K562 (cell line): ENCODE results near the gene SIGLEC5. TPM values are rescaled to one million over a fixed set of nuclear protein-coding genes. Genes with fewer than 3 reads are reported as not detected.

Experiments used
- ATF7 ChIP-seq: fragments of 450-650 bp; IDR thresholded peaks from 2 replicates; pipeline ENCODE4 v1.7.1; 2014; ENCODE audit warnings: mild to moderate bottlenecking, moderate library complexity
- DDX20 ChIP-seq: fragments of 450-650 bp; IDR thresholded peaks from 2 replicates; pipeline ENCODE4 v1.6.1; 2016; ENCODE audit warnings: missing genetic modification characterization, low read depth, mild to moderate bottlenecking, missing compliant biosample characterization, moderate library complexity
- DMBX1 ChIP-seq: fragments of 250-450 bp; sonication (Bioruptor Pico); IDR thresholded peaks from 2 replicates; pipeline ENCODE4 v1.8.0; 2022; ENCODE audit warnings: inconsistent platforms, mild to moderate bottlenecking, moderate library complexity, borderline replicate concordance
- E2F1 ChIP-seq: sonication (generic); formaldehyde crosslinking; IDR thresholded peaks from 2 replicates; pipeline ENCODE4 v1.8.1; 2023; ENCODE audit warnings: mild to moderate bottlenecking, missing genetic modification reagents, moderate library complexity
- ESRRB ChIP-seq: fragments of 250-450 bp; sonication (Bioruptor Pico); IDR thresholded peaks from 2 replicates; pipeline ENCODE4 v1.5.0; 2020; ENCODE audit warnings: mild to moderate bottlenecking, moderate library complexity, borderline replicate concordance
- GTF3C2 ChIP-seq: IDR thresholded peaks from 3 replicates; pipeline ENCODE4 v1.6.1; 2011; ENCODE audit warnings: borderline replicate concordance, mild to moderate bottlenecking, moderate library complexity; ENCODE audit not compliant: insufficient read length; ENCODE audit errors: extremely low read depth
- IRF1 ChIP-seq: sonication (generic); formaldehyde crosslinking; IDR thresholded peaks from 2 replicates; pipeline ENCODE4 v1.8.0; 2022; ENCODE audit warnings: missing genetic modification reagents, mild to moderate bottlenecking, borderline replicate concordance
- JUNB ChIP-seq: fragments of 450-650 bp; formaldehyde crosslinking; conservative IDR thresholded peaks from 2 replicates; pipeline ENCODE4 v1.4.0; 2020; ENCODE audit warnings: mild to moderate bottlenecking
- KAT7 ChIP-seq: sonication (generic); formaldehyde crosslinking; IDR thresholded peaks from 2 replicates; pipeline ENCODE4 v1.8.0; 2022; ENCODE audit warnings: missing genetic modification reagents, mild to moderate bottlenecking, borderline replicate concordance
- MIER1 ChIP-seq: fragments of 450-650 bp; IDR thresholded peaks from 2 replicates; pipeline ENCODE4 v1.6.1; 2016; ENCODE audit warnings: antibody characterized with exemption, mild to moderate bottlenecking, low read depth
- MYNN ChIP-seq, 2 experiments: sonication (generic); formaldehyde crosslinking in 1 of 2; IDR thresholded peaks; 2 replicates each; pipeline versions ENCODE4 v1.5.0 to v1.6.1; 2016 to 2020; ENCODE audit warnings: antibody characterized with exemption in 1 of 2, missing genetic modification reagents in 1 of 2
- THRAP3 ChIP-seq: fragments of 450-650 bp; IDR thresholded peaks from 2 replicates; pipeline ENCODE4 v1.6.1; 2016; ENCODE audit warnings: mild to moderate bottlenecking, inconsistent platforms, borderline replicate concordance
- ZBTB8A ChIP-seq: fragments of 450-650 bp; IDR thresholded peaks from 2 replicates; pipeline ENCODE4 v1.6.1; 2018; ENCODE audit warnings: mild to moderate bottlenecking, moderate library complexity; ENCODE audit not compliant: partially characterized antibody
- ZNF175 ChIP-seq: fragments of 200-800 bp; sonication (Bioruptor generic); IDR thresholded peaks from 2 replicates; pipeline ENCODE4 v1.6.1; 2016; ENCODE audit warnings: low read depth, mild to moderate bottlenecking, missing genetic modification characterization, missing compliant biosample characterization
- polyA plus RNA-seq, 8 experiments: library from polyadenylated mRNA; depleted of rRNA in 4 of 8; stranded (reverse) in 5 of 8; unstranded in 3 of 8; fragments of >200 nt; fragmentation: Nextera tagmentation in 2 of 8; fragmentation: Illumina TruSeq in 1 of 8; extraction: Ambion mirVana in 2 of 8; extraction: Trizol in 1 of 8; gene quantifications; 2 replicates each; pipeline versions ENCODE4 v1.2.1 to v1.2.3, GENCODE V29; 2011 to 2014; ENCODE audit warnings: inconsistent platforms in 1 of 8, missing spikeins in 1 of 8
- total RNA-seq, 7 experiments: library from RNA; depleted of rRNA in 6 of 7; stranded (reverse); fragments of >200 nt in 6 of 7; fragmentation: Illumina TruSeq in 2 of 7; extraction: Trizol in 2 of 7; gene quantifications; 2 replicates each; pipeline versions ENCODE4 v1.2.1 to v1.2.3, GENCODE V29; 2011 to 2021; ENCODE audit warnings: low replicate concordance in 1 of 7
- TF ChIP-seq, protein P1 (sequence below), 2 experiments: IDR thresholded peaks; 2 replicates each; pipeline ENCODE4 v1.6.1; 2011; ENCODE audit warnings: borderline replicate concordance in 1 of 2, control low read depth in 1 of 2, low read depth in 1 of 2, low read length in 1 of 2, mild to moderate bottlenecking in 1 of 2, mixed read lengths in 1 of 2, moderate library complexity in 1 of 2; ENCODE audit not compliant: insufficient read depth in 1 of 2, insufficient read length in 1 of 2, poor library complexity in 1 of 2, severe bottlenecking in 1 of 2; ENCODE audit errors: extremely low read depth in 1 of 2
- TF ChIP-seq, protein P2 (sequence below): sonication (generic); formaldehyde crosslinking; IDR thresholded peaks from 2 replicates; pipeline ENCODE4 v1.8.0; 2022; ENCODE audit warnings: missing genetic modification reagents, mild to moderate bottlenecking, moderate library complexity, borderline replicate concordance

The SIGLEC5 gene
- total and polyA plus RNA-seq, 9 of the 15 experiments (the other 6 are each of a cell fraction or from before 2014, with no cell fraction given): 0.14 TPM; not detected in 8

GRCh38 chr19:51607920-51608562 is 22.2 kb downstream of the SIGLEC5 start (continued):
- TF ChIP-seq E2F1 (peak; percentile 90), GTF3C2 (no peak), ZNF175 (CRISPR knock-in tag) (peak; percentile 42; the same call in 1 of the 2 replicates), JUNB (CRISPR knock-in tag) (no peak), ATF7 (peak; percentile 41; the same call in 1 of the 2 replicates), ZBTB8A (no peak), DMBX1 (CRISPR knock-in tag) (peak; percentile 91; the same call in 1 of the 2 replicates), KAT7 (peak; percentile 97), ESRRB (CRISPR knock-in tag) (no peak), THRAP3 (no peak), IRF1 (CRISPR knock-in tag) (peak; percentile 87; the same call in 1 of the 2 replicates), MYNN (IDR thresholded peaks at IDR 0.05) (peak; percentile 69), MYNN (CRISPR knock-in tag; IDR thresholded peaks at IDR 0.05) (no peak), DDX20 (0 out of 2 replicates have a peak, but pooled peaks have one; percentile 39), MIER1 (peak; percentile 99)
- TF ChIP-seq, protein P1, sequence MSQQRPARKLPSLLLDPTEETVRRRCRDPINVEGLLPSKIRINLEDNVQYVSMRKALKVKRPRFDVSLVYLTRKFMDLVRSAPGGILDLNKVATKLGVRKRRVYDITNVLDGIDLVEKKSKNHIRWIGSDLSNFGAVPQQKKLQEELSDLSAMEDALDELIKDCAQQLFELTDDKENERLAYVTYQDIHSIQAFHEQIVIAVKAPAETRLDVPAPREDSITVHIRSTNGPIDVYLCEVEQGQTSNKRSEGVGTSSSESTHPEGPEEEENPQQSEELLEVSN (IDR thresholded peaks at IDR 0.05; ENCODE audit: borderline replicate concordance in 1 of 2, extremely low read depth in 1 of 2, insufficient read depth in 1 of 2, insufficient read length in 1 of 2, low read depth in 1 of 2, low read length in 1 of 2, poor library complexity in 1 of 2, severe bottlenecking in 1 of 2): no peak
- TF ChIP-seq, protein P2, sequence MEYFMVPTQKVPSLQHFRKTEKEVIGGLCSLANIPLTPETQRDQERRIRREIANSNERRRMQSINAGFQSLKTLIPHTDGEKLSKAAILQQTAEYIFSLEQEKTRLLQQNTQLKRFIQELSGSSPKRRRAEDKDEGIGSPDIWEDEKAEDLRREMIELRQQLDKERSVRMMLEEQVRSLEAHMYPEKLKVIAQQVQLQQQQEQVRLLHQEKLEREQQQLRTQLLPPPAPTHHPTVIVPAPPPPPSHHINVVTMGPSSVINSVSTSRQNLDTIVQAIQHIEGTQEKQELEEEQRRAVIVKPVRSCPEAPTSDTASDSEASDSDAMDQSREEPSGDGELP (CRISPR knock-in tag): peak; percentile 87
